ENCODE data around the gene AGFG2. TPM values are rescaled to one million over a fixed set of nuclear protein-coding genes. Genes with fewer than 3 reads are reported as not detected.

AGFG2 gene
- total and polyA plus RNA-seq, 2 donors (not counting 1 experiment from before 2014, with no cell fraction given): 2.4 to 3.1 TPM

GRCh38 chr7:100556541-100556940 is 17.5 kb downstream of the AGFG2 start:
- Histone ChIP-seq H3K27ac (ENCODE audit: insufficient read depth, low read length) (no peak overlapping the region), H3K9me3 (ENCODE audit: control insufficient read depth, insufficient read depth, low read depth, low read length) (no peaks in the 10 kb centered on the region), H3K36me3 (ENCODE audit: control insufficient read depth, insufficient read depth, low read length) (peaks cover 3% of the 10 kb centered on the region), H3K4me2 (ENCODE audit: extremely low read depth, insufficient read depth, low read length) (no peak overlapping the region), H3K9ac (ENCODE audit: insufficient read depth, low read length) (no peak overlapping the region), H3K4me1 (ENCODE audit: control insufficient read depth, extremely low read depth, insufficient read depth, low read length) (no peaks in the 10 kb centered on the region), H3K4me3 (replicated peaks in 1 of 4; ENCODE audit: control extremely low read depth in 1 of 4, insufficient read depth in 1 of 4, low read depth in 3 of 4, low read length in 4 of 4) (no peak overlapping the region), H3K79me2 (ENCODE audit: control insufficient read depth, insufficient read depth, low read length) (no peaks in the 10 kb centered on the region), H2AFZ (ENCODE audit: low read length) (no peak overlapping the region), H3K27me3 (ENCODE audit: control insufficient read depth, insufficient read depth, low read length) (no peaks in the 10 kb centered on the region), H4K20me1 (ENCODE audit: control insufficient read depth, extremely low read depth, insufficient read depth, low read length) (no peaks in the 10 kb centered on the region)
- TF ChIP-seq CTCF (conservative IDR thresholded peaks at IDR 0.05 in 1 of 2, IDR thresholded peaks at IDR 0.05 in 1 of 2; ENCODE audit: low read depth in 1 of 2, low read length in 2 of 2) (no peak), EZH2 (IDR thresholded peaks at IDR 0.05; ENCODE audit: low read length, missing control alignments) (no peak)
- peak; percentile 59 to 60 for DNase-seq (ENCODE audit: low read depth in 2 of 2)

- TF ChIP-seq CTCF (conservative IDR thresholded peaks at IDR 0.05 in 1 of 2, IDR thresholded peaks at IDR 0.05 in 1 of 2; ENCODE audit: low read depth in 1 of 2, low read length in 2 of 2) (no peak), EZH2 (IDR thresholded peaks at IDR 0.05; ENCODE audit: low read length, missing control alignments) (no peak)
- no peak for DNase-seq (ENCODE audit: low read depth in 2 of 2)
- H3K27me3 ChIP-seq (ENCODE audit: control insufficient read depth, insufficient read depth, low read length): no peaks in the 10 kb centered on the region
- no peak overlapping the region for H3K4me3 ChIP-seq (replicated peaks in 1 of 4; ENCODE audit: control extremely low read depth in 1 of 4, insufficient read depth in 1 of 4, low read depth in 3 of 4, low read length in 4 of 4)
- H3K9me3 ChIP-seq (ENCODE audit: control insufficient read depth, insufficient read depth, low read depth, low read length): no peaks in the 10 kb centered on the region
- no peak overlapping the region for H3K4me2 ChIP-seq (ENCODE audit: extremely low read depth, insufficient read depth, low read length)
- no peaks in the 10 kb centered on the region for H3K4me1 ChIP-seq (ENCODE audit: control insufficient read depth, extremely low read depth, insufficient read depth, low read length)
- H3K9ac ChIP-seq (ENCODE audit: insufficient read depth, low read length): no peak overlapping the region
- no peaks in the 10 kb centered on the region for H4K20me1 ChIP-seq (ENCODE audit: control insufficient read depth, extremely low read depth, insufficient read depth, low read length)
- H3K27ac ChIP-seq (ENCODE audit: insufficient read depth, low read length): no peak overlapping the region
- peaks cover 4% of the 10 kb centered on the region for H3K36me3 ChIP-seq (ENCODE audit: control insufficient read depth, insufficient read depth, low read length)
- H2AFZ ChIP-seq (ENCODE audit: low read length): no peak overlapping the region
- no peaks in the 10 kb centered on the region for H3K79me2 ChIP-seq (ENCODE audit: control insufficient read depth, insufficient read depth, low read length)
Measured at GRCh38 chr7:100559127-100559526, 20.1 kb downstream of the AGFG2 start.

GRCh38 chr7:100561491-100562194 is 22.6 kb downstream of the AGFG2 start:
- DNase-seq (ENCODE audit: low read depth in 2 of 2): no peak
- TF ChIP-seq CTCF (conservative IDR thresholded peaks at IDR 0.05 in 1 of 2, IDR thresholded peaks at IDR 0.05 in 1 of 2; ENCODE audit: low read depth in 1 of 2, low read length in 2 of 2) (no peak), EZH2 (IDR thresholded peaks at IDR 0.05; ENCODE audit: low read length, missing control alignments) (no peak)

More at GRCh38 chr7:100561491-100562194, 22.6 kb downstream of the AGFG2 start:
- Histone ChIP-seq H3K79me2 (ENCODE audit: control insufficient read depth, insufficient read depth, low read length) (no peaks in the 10 kb centered on the region), H3K9me3 (ENCODE audit: control insufficient read depth, insufficient read depth, low read depth, low read length) (no peaks in the 10 kb centered on the region), H3K4me3 (replicated peaks in 1 of 4; ENCODE audit: control extremely low read depth in 1 of 4, insufficient read depth in 1 of 4, low read depth in 3 of 4, low read length in 4 of 4) (no peak overlapping the region), H3K36me3 (ENCODE audit: control insufficient read depth, insufficient read depth, low read length) (peaks cover 1% of the 10 kb centered on the region), H2AFZ (ENCODE audit: low read length) (no peak overlapping the region), H3K4me1 (ENCODE audit: control insufficient read depth, extremely low read depth, insufficient read depth, low read length) (no peaks in the 10 kb centered on the region), H3K9ac (ENCODE audit: insufficient read depth, low read length) (no peak overlapping the region), H3K4me2 (ENCODE audit: extremely low read depth, insufficient read depth, low read length) (no peak overlapping the region), H3K27me3 (ENCODE audit: control insufficient read depth, insufficient read depth, low read length) (no peaks in the 10 kb centered on the region), H4K20me1 (ENCODE audit: control insufficient read depth, extremely low read depth, insufficient read depth, low read length) (no peaks in the 10 kb centered on the region), H3K27ac (ENCODE audit: insufficient read depth, low read length) (no peak overlapping the region)
